A673 (cell line): Measurements from ENCODE around the gene HOXD8. TPM values are rescaled to one million over a fixed set of nuclear protein-coding genes. Genes with fewer than 3 reads are reported as not detected.

Experiments
- BruUV-seq: library from RNA; stranded (reverse); fragments of 400-500 nt; replicated peaks from 2 replicates; lab custom pipeline; 2021; lab: Mats Ljungman, UMichigan
- CTCF ChIA-PET: fragments of 300-600 bp; sonication (Branson Sonifier 250); formaldehyde crosslinking; loops from one replicate; lab custom pipeline; 2022; ENCODE audit warnings: antibody characterized with exemption; lab: Charles Lee
- POLR2A ChIA-PET: fragments of 300-600 bp; sonication (Branson Sonifier 250); formaldehyde crosslinking; loops from one replicate; lab custom pipeline; 2022; ENCODE audit warnings: antibody characterized with exemption; ENCODE audit not compliant: low non-redundant PET; lab: Charles Lee
- DNase-seq: peaks from one replicate; pipeline ENCODE4 v3.0.0-alpha.2; 2015; ENCODE audit warnings: low spot score
- H3K27ac ChIP-seq: fragments of 200-600 bp; sonication (generic); 2 replicates; pipeline ENCODE4 v1.5.1; 2016; ENCODE audit warnings: mixed run types, low read depth, mild to moderate bottlenecking, mixed read lengths, antibody characterized with exemption, low read length; ENCODE audit not compliant: poor library complexity, severe bottlenecking
- H3K27me3 ChIP-seq: fragments of 200-600 bp; sonication (generic); replicated peaks from 2 replicates; pipeline ENCODE4 v1.6.1; 2017; ENCODE audit warnings: mixed run types, low read depth, mild to moderate bottlenecking, mixed read lengths, antibody characterized with exemption, low read length; ENCODE audit not compliant: insufficient read depth, poor library complexity
- H3K36me3 ChIP-seq: fragments of 200-600 bp; sonication (generic); 2 replicates; pipeline ENCODE4 v1.6.1; 2016; ENCODE audit warnings: mixed run types, mild to moderate bottlenecking, mixed read lengths, antibody characterized with exemption, low read length; ENCODE audit not compliant: insufficient read depth, poor library complexity, severe bottlenecking
- H3K4me1 ChIP-seq: fragments of 200-600 bp; sonication (generic); 2 replicates; pipeline ENCODE4 v1.6.1; 2017; ENCODE audit warnings: mixed run types, mild to moderate bottlenecking, mixed read lengths, antibody characterized with exemption, low read length; ENCODE audit not compliant: insufficient read depth, poor library complexity, severe bottlenecking
- H3K4me3 ChIP-seq: fragments of 200-600 bp; sonication (generic); 2 replicates; pipeline ENCODE4 v1.5.1; 2016; ENCODE audit warnings: low read depth, mixed run types, mild to moderate bottlenecking, mixed read lengths, low read length; ENCODE audit not compliant: poor library complexity, severe bottlenecking
- H3K9me3 ChIP-seq: fragments of 200-600 bp; sonication (generic); 2 replicates; pipeline ENCODE4 v1.6.1; 2016; ENCODE audit warnings: mixed run types, low read depth, mild to moderate bottlenecking, mixed read lengths, antibody characterized with exemption, low read length; ENCODE audit not compliant: poor library complexity, severe bottlenecking
- EZH2 ChIP-seq: fragments of 200-600 bp; sonication (generic); IDR thresholded peaks from 2 replicates; pipeline ENCODE4 v1.6.1; 2017; ENCODE audit warnings: borderline replicate concordance, low read depth, mild to moderate bottlenecking, mixed read lengths, antibody characterized with exemption, low read length; ENCODE audit not compliant: poor library complexity, severe bottlenecking
- intact Hi-C: fragments of 100-400 bp; cut with micrococcal nuclease; formaldehyde crosslinking; loops from one replicate; pipeline ENCODE4 v1.10.0; 2022; ENCODE audit not compliant: unreplicated experiment
- total RNA-seq: library from RNA; stranded (reverse); gene quantifications from 2 replicates; pipeline ENCODE4 v1.2.3, GENCODE V29; 2021
- TF ChIP-seq, protein P1 (sequence below): fragments of 300-800, 200-600 bp; sonication (generic); conservative IDR thresholded peaks from 2 replicates; pipeline ENCODE4 v1.5.1; 2017; ENCODE audit warnings: low read depth, mild to moderate bottlenecking, antibody characterized with exemption, low read length, moderate library complexity, mixed read lengths

The HOXD8 gene
- total RNA-seq, 1 experiment from 2014 or later = 56.8 TPM

DNA sequence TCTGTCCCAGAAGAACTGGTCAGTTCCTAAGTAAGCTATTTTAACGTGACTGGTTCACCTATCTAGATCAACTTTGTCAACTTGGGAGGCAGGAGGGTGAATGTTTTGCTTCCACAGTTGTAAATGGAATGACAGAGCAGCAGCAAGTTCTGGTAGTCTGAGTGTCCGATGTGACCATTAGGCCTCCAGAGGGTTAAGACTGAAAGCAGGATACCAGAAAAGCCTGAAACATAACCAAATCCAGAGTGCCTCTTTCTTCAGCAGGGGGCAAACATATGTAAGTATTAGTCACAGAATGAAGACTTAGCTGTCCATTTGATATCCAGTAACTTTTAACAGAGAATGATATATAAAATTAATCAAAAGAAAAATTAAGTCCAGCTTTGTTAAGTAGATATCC lies 36.8 kb downstream of the HOXD8 start:
- Histone ChIP-seq H3K36me3 (peaks cover 3% of the 10 kb centered on the region), H3K4me3 (no peak overlapping the region), H3K27me3 (no peaks in the 10 kb centered on the region), H3K27ac (no peak overlapping the region), H3K9me3 (no peaks in the 10 kb centered on the region), H3K4me1 (no peaks in the 10 kb centered on the region)
- ChIA-PET POLR2A (no interaction called here), CTCF (interaction anchor here (1.2 kb wide), 1 partner anchor 486 kb away, joined by 4 read pairs; no protein-coding TSS in a partner anchor)
- no peak for TF ChIP-seq EZH2
- TF ChIP-seq, protein P1, sequence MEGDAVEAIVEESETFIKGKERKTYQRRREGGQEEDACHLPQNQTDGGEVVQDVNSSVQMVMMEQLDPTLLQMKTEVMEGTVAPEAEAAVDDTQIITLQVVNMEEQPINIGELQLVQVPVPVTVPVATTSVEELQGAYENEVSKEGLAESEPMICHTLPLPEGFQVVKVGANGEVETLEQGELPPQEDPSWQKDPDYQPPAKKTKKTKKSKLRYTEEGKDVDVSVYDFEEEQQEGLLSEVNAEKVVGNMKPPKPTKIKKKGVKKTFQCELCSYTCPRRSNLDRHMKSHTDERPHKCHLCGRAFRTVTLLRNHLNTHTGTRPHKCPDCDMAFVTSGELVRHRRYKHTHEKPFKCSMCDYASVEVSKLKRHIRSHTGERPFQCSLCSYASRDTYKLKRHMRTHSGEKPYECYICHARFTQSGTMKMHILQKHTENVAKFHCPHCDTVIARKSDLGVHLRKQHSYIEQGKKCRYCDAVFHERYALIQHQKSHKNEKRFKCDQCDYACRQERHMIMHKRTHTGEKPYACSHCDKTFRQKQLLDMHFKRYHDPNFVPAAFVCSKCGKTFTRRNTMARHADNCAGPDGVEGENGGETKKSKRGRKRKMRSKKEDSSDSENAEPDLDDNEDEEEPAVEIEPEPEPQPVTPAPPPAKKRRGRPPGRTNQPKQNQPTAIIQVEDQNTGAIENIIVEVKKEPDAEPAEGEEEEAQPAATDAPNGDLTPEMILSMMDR = no peak
- DNase-seq = no peak
- no TSS peak for BruUV-seq
- intact Hi-C loops = no loop called here

DNA sequence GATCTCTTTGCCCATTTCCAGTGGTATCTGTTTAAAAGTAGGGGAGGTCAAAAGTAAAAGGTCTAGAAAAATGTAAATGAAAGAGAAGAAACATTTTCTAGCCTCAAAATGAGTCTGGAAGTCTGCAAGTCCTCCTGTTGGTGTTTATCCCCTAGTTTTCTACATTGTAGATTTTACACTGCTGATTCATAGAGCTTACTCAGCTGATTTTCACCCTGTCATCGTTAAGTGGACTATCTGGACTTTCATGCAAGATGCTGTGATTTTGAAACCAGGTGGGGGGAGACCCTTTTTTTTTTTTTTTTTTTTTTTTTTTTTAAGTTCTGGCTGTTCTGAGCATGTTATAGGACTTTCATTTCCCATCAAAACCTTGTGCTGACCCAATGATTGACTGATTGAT lies 37.9 kb downstream of the HOXD8 start:
- H3K27me3 ChIP-seq = no peaks in the 10 kb centered on the region
- CTCF ChIA-PET = no interaction called here
- POLR2A ChIA-PET = no interaction called here

DNA sequence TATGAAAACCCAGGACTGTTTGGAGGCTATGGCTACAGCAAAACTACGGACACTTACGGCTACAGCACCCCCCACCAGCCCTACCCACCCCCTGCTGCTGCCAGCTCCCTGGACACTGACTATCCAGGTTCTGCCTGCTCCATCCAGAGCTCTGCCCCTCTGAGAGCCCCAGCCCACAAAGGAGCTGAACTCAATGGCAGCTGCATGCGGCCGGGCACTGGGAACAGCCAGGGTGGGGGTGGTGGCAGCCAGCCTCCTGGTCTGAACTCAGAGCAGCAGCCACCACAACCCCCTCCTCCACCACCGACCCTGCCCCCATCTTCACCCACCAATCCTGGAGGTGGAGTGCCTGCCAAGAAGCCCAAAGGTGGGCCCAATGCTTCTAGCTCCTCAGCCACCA lies 39.7 kb downstream of the HOXD8 start:
- TF ChIP-seq, protein P1 = no peak
- TF ChIP-seq EZH2 = no peak
- BruUV-seq = no TSS peak
- CTCF ChIA-PET = no interaction called here
- no peaks in the 10 kb centered on the region for H3K9me3 ChIP-seq
- intact Hi-C loops = no loop called here
- H3K4me1 ChIP-seq = peaks cover 17% of the 10 kb centered on the region
- no peaks in the 10 kb centered on the region for H3K27me3 ChIP-seq
- H3K27ac ChIP-seq = no peak overlapping the region
- DNase-seq = no peak
- H3K4me3 ChIP-seq = no peak overlapping the region
- POLR2A ChIA-PET = no interaction called here
- H3K36me3 ChIP-seq = peaks cover 3% of the 10 kb centered on the region

More for the DNA sequence above, 37.9 kb downstream of the HOXD8 start:
- no peaks in the 10 kb centered on the region for H3K4me1 ChIP-seq
- no peak overlapping the region for H3K27ac ChIP-seq
- H3K4me3 ChIP-seq = no peak overlapping the region
- H3K36me3 ChIP-seq = peaks cover 3% of the 10 kb centered on the region
- DNase-seq = no peak
- TF ChIP-seq, protein P1 = no peak
- no peak for TF ChIP-seq EZH2
- intact Hi-C loops = no loop called here
- no TSS peak for BruUV-seq
- no peaks in the 10 kb centered on the region for H3K9me3 ChIP-seq
